GM23338 (cell line): ENCODE data around the gene SBK1. TPM values are rescaled to one million over a fixed set of nuclear protein-coding genes. Genes with fewer than 3 reads are reported as not detected.
A peak's percentile ranks its signal among the peaks of the same experiment; 100 is the strongest.

Experiments used
- ATAC-seq: fragments of 200-7000 bp; cut with Tn5 transposase; 3 replicates; pipeline ENCODE4 v1.9.1; 2020
- DNase-seq: peaks from one replicate; pipeline ENCODE4 v3.0.0-alpha.2; 2015; ENCODE audit warnings: low spot score
- H2AFZ ChIP-seq: fragments of 200-600 bp; sonication (generic); 2 replicates; pipeline ENCODE4 v1.8.0; 2016; ENCODE audit warnings: antibody characterized with exemption, mild to moderate bottlenecking, moderate library complexity
- H3F3A ChIP-seq: fragments of 200-600 bp; sonication (generic); replicated peaks from 2 replicates; pipeline ENCODE4 v1.8.0; 2017; ENCODE audit warnings: antibody characterized with exemption, mixed run types, low read depth
- H3K27ac ChIP-seq: fragments of 200-600 bp; sonication (generic); 2 replicates; pipeline ENCODE4 v1.6.1; 2016; ENCODE audit warnings: low read depth
- H3K27me3 ChIP-seq: fragments of 200-600 bp; sonication (generic); 2 replicates; pipeline ENCODE4 v1.8.0; 2016; ENCODE audit warnings: mild to moderate bottlenecking, mixed run types, moderate library complexity; ENCODE audit not compliant: insufficient read depth
- H3K36me3 ChIP-seq: fragments of 200-600 bp; sonication (generic); 2 replicates; pipeline ENCODE4 v1.8.0; 2016; ENCODE audit warnings: mild to moderate bottlenecking; ENCODE audit not compliant: insufficient read depth
- H3K4me1 ChIP-seq: fragments of 200-600 bp; sonication (generic); 2 replicates; pipeline ENCODE4 v1.8.0; 2016; ENCODE audit warnings: mild to moderate bottlenecking, moderate library complexity; ENCODE audit not compliant: insufficient read depth
- H3K4me2 ChIP-seq: fragments of 200-600 bp; sonication (generic); 2 replicates; pipeline ENCODE4 v1.7.1; 2017; ENCODE audit warnings: mixed run types
- H3K4me3 ChIP-seq: fragments of 200-600 bp; sonication (generic); 2 replicates; pipeline ENCODE4 v1.6.1; 2016; ENCODE audit warnings: mixed run types
- H3K79me2 ChIP-seq: fragments of 200-600 bp; sonication (generic); replicated peaks from 2 replicates; pipeline ENCODE4 v1.8.0; 2017; ENCODE audit warnings: mild to moderate bottlenecking; ENCODE audit not compliant: insufficient read depth
- H3K9me2 ChIP-seq: fragments of 200-600 bp; sonication (generic); 2 replicates; pipeline ENCODE4 v1.8.0; 2017; ENCODE audit not compliant: insufficient read depth
- H4K20me1 ChIP-seq: fragments of 200-600 bp; sonication (generic); replicated peaks from 2 replicates; pipeline ENCODE4 v1.8.0; 2017; ENCODE audit warnings: mild to moderate bottlenecking; ENCODE audit not compliant: insufficient read depth
- H3K27ac Mint-ChIP-seq: 2 replicates; pipeline ENCODE4 v1.8.0; 2020; ENCODE audit warnings: inconsistent platforms, mild to moderate bottlenecking, moderate library complexity, mixed read lengths
- H3K27me3 Mint-ChIP-seq: 3 replicates; pipeline ENCODE4 v1.8.0; 2022; ENCODE audit warnings: low read depth, mild to moderate bottlenecking, moderate library complexity, mixed read lengths, inconsistent platforms; ENCODE audit not compliant: insufficient read depth, poor library complexity
- H3K36me3 Mint-ChIP-seq: 3 replicates; pipeline ENCODE4 v1.8.0; 2021; ENCODE audit warnings: low read depth, mild to moderate bottlenecking, inconsistent platforms, moderate library complexity, mixed read lengths
- H3K4me1 Mint-ChIP-seq: 3 replicates; pipeline ENCODE4 v1.8.0; 2020; ENCODE audit warnings: mild to moderate bottlenecking, inconsistent platforms, mixed read lengths
- H3K4me3 Mint-ChIP-seq: 3 replicates; pipeline ENCODE4 v1.8.0; 2021; ENCODE audit warnings: moderate library complexity, mild to moderate bottlenecking, inconsistent platforms, mixed read lengths
- H3K9me3 Mint-ChIP-seq: 3 replicates; pipeline ENCODE4 v1.8.0; 2020; ENCODE audit warnings: moderate library complexity, mild to moderate bottlenecking, inconsistent platforms, mixed read lengths
- CREB1 ChIP-seq: fragments of 250-450 bp; sonication (Bioruptor Pico); IDR thresholded peaks from 2 replicates; pipeline ENCODE4 v1.5.0; 2020; ENCODE audit warnings: low read depth, mild to moderate bottlenecking, moderate library complexity
- EZH2 ChIP-seq: fragments of 200-600 bp; sonication (generic); IDR thresholded peaks from one replicate; pipeline ENCODE4 v1.8.0; 2017; ENCODE audit warnings: antibody characterized with exemption, mild to moderate bottlenecking, low read depth; ENCODE audit not compliant: unreplicated experiment
- EZH2phosphoT487 ChIP-seq: fragments of 200-600 bp; sonication (generic); IDR thresholded peaks from one replicate; pipeline ENCODE4 v1.8.1; 2018; ENCODE audit warnings: antibody characterized with exemption; ENCODE audit not compliant: unreplicated experiment
- JUNB ChIP-seq: IDR thresholded peaks from one replicate; pipeline ENCODE4 v1.6.1; 2016; ENCODE audit warnings: antibody characterized with exemption; ENCODE audit not compliant: unreplicated experiment
- POLR2AphosphoS5 ChIP-seq: IDR thresholded peaks from 2 replicates; pipeline ENCODE4 v1.6.1; 2016; ENCODE audit warnings: antibody characterized with exemption, low read depth
- ZNF331 ChIP-seq: fragments of 250-450 bp; sonication (Bioruptor Pico); IDR thresholded peaks from 2 replicates; pipeline ENCODE4 v1.5.0; 2020; ENCODE audit warnings: low read depth, mild to moderate bottlenecking, moderate library complexity
- polyA plus RNA-seq: library from polyadenylated mRNA; unstranded; fragments of >200 nt; fragmentation: Nextera tagmentation; extraction: Ambion mirVana; gene quantifications from 2 replicates; pipeline ENCODE4 v1.2.1, GENCODE V29; 2016
- total RNA-seq: library from RNA; depleted of rRNA; stranded (reverse); fragments of >200 nt; shearing (Covaris generic); gene quantifications from 2 replicates; pipeline ENCODE4 v1.2.3, GENCODE V29; 2014
- TF ChIP-seq, protein P1 (sequence below): IDR thresholded peaks from one replicate; pipeline ENCODE4 v1.6.1; 2018; ENCODE audit warnings: antibody characterized with exemption; ENCODE audit not compliant: unreplicated experiment
- TF ChIP-seq, protein P2 (sequence below), 2 experiments: fragments of 200-600 bp in 1 of 2; sonication (generic) in 1 of 2; conservative IDR thresholded peaks; 2 replicates each; pipeline versions ENCODE4 v1.5.1 to v1.6.1; 2016 to 2017; ENCODE audit warnings: antibody characterized with exemption in 2 of 2, low read depth in 2 of 2, mild to moderate bottlenecking in 2 of 2, moderate library complexity in 1 of 2
- TF ChIP-seq, protein P3 (sequence below): IDR thresholded peaks from 2 replicates; pipeline ENCODE4 v1.6.1; 2016; ENCODE audit warnings: antibody characterized with exemption

Gene SBK1
- total and polyA plus RNA-seq, 2 experiments from 2014 or later, result 23.9 to 68.1 TPM

DNA sequence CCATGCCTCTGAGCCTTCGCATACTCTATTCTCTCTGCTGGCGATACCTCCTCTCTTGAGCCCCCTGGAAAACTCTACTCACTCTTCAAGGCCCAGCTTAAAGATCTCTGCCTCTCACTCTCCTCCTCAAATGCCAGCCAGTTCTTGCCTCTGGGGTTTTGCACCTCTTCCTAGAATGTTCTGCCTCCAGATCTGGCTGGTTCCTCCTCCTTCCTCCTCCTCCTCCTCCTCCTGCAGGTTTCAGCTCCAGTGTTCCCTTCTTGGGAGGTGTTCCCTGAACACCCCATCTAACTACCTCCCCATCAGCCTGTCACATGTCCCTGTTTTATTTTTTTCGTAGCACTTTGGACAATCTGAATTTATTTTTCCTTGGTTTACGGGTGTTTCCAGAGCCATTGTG, 35.1 kb upstream of the SBK1 start (continued):
- TF ChIP-seq, protein P1, sequence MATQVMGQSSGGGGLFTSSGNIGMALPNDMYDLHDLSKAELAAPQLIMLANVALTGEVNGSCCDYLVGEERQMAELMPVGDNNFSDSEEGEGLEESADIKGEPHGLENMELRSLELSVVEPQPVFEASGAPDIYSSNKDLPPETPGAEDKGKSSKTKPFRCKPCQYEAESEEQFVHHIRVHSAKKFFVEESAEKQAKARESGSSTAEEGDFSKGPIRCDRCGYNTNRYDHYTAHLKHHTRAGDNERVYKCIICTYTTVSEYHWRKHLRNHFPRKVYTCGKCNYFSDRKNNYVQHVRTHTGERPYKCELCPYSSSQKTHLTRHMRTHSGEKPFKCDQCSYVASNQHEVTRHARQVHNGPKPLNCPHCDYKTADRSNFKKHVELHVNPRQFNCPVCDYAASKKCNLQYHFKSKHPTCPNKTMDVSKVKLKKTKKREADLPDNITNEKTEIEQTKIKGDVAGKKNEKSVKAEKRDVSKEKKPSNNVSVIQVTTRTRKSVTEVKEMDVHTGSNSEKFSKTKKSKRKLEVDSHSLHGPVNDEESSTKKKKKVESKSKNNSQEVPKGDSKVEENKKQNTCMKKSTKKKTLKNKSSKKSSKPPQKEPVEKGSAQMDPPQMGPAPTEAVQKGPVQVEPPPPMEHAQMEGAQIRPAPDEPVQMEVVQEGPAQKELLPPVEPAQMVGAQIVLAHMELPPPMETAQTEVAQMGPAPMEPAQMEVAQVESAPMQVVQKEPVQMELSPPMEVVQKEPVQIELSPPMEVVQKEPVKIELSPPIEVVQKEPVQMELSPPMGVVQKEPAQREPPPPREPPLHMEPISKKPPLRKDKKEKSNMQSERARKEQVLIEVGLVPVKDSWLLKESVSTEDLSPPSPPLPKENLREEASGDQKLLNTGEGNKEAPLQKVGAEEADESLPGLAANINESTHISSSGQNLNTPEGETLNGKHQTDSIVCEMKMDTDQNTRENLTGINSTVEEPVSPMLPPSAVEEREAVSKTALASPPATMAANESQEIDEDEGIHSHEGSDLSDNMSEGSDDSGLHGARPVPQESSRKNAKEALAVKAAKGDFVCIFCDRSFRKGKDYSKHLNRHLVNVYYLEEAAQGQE, result no peak
- TF ChIP-seq JUNB (no peak), CREB1 (CRISPR knock-in tag) (no peak), POLR2AphosphoS5 (no peak), EZH2phosphoT487 (no peak), EZH2 (no peak), ZNF331 (CRISPR knock-in tag) (no peak)
- TF ChIP-seq, protein P2, sequence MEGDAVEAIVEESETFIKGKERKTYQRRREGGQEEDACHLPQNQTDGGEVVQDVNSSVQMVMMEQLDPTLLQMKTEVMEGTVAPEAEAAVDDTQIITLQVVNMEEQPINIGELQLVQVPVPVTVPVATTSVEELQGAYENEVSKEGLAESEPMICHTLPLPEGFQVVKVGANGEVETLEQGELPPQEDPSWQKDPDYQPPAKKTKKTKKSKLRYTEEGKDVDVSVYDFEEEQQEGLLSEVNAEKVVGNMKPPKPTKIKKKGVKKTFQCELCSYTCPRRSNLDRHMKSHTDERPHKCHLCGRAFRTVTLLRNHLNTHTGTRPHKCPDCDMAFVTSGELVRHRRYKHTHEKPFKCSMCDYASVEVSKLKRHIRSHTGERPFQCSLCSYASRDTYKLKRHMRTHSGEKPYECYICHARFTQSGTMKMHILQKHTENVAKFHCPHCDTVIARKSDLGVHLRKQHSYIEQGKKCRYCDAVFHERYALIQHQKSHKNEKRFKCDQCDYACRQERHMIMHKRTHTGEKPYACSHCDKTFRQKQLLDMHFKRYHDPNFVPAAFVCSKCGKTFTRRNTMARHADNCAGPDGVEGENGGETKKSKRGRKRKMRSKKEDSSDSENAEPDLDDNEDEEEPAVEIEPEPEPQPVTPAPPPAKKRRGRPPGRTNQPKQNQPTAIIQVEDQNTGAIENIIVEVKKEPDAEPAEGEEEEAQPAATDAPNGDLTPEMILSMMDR (conservative IDR thresholded peaks at IDR 0.05; ENCODE audit: low read depth in 2 of 2), result no peak
- TF ChIP-seq, protein P3, sequence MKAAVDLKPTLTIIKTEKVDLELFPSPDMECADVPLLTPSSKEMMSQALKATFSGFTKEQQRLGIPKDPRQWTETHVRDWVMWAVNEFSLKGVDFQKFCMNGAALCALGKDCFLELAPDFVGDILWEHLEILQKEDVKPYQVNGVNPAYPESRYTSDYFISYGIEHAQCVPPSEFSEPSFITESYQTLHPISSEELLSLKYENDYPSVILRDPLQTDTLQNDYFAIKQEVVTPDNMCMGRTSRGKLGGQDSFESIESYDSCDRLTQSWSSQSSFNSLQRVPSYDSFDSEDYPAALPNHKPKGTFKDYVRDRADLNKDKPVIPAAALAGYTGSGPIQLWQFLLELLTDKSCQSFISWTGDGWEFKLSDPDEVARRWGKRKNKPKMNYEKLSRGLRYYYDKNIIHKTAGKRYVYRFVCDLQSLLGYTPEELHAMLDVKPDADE, result no peak

DNA sequence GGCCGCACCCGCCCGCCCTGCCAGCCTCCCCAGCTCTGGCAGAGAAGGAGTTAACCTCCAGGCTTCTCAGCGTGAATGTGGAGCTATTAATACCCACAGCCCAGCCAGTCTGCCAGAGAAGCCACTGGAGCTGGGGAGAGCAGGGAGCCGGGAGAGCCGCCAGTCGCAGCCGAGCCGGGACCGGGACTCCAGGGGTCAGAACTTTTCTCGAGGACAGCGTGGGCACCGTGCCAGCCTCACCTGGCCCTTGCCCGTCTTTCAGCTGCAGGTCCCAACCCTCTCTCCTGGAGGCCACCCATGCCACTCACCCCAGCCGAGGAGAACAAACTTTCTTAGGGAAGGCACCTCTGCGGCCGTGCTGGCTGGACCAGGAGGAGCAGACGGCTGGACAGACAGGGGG, 33.8 kb upstream of the SBK1 start:
- Histone ChIP-seq H2AFZ (peak overlapping the region; percentile 47; the same call in 1 of the 2 replicates), H4K20me1 (no peaks in the 10 kb centered on the region), H3K27ac (no peak overlapping the region), H3K36me3 (no peaks in the 10 kb centered on the region; the same call in 1 of the 2 replicates), H3K4me3 (no peak overlapping the region), H3K4me2 (peak overlapping the region; percentile 48; the same call in 1 of the 2 replicates), H3K4me1 (peaks cover 28% of the 10 kb centered on the region; the same call in 1 of the 2 replicates), H3K27me3 (no peaks in the 10 kb centered on the region), H3K9me2 (no peaks in the 10 kb centered on the region), H3K79me2 (no peaks in the 10 kb centered on the region), H3F3A (no peaks in the 10 kb centered on the region)
- ATAC-seq (peak; percentile 55), DNase-seq (peak; percentile 47)
- no peak for TF ChIP-seq EZH2
- H3K4me1 Mint-ChIP-seq, result peaks cover 59% of the 10 kb centered on the region
- H3K27ac Mint-ChIP-seq, result no peak overlapping the region
- no peaks in the 10 kb centered on the region for H3K36me3 Mint-ChIP-seq
- peak overlapping the region; percentile 55; the same call in 2 of the 3 replicates for H3K4me3 Mint-ChIP-seq
- peaks cover 15% of the 10 kb centered on the region for H3K27me3 Mint-ChIP-seq
- H3K9me3 Mint-ChIP-seq, result no peaks in the 10 kb centered on the region; the same call in 2 of the 3 replicates
